Bronchial epithelial cell (primary cell): Measurements from ENCODE around the gene ACE2. TPM values are rescaled to one million over a fixed set of nuclear protein-coding genes. Genes with fewer than 3 reads are reported as not detected.
A peak's percentile ranks its signal among the peaks of the same experiment; 100 is the strongest.
"Not testable (repeated sequence)": the region's sequence is repeated elsewhere in the genome, so short reads cannot be mapped to it uniquely, and the experiment has no call there.

ENCODE experiments used
- DNase-seq: peaks from one replicate; pipeline ENCODE4 v3.0.0-alpha.2; 2010; ENCODE audit warnings: low read depth
- FAIRE-seq: peaks from 2 replicates; lab custom pipeline; 2011; peaks lifted over from hg19 to GRCh38; lab: Jason Lieb, UNC
- H3K27me3 ChIP-seq: 2 replicates; pipeline ENCODE4 v1.5.1; 2011; ENCODE audit warnings: low read length; ENCODE audit not compliant: control insufficient read depth, insufficient read depth
- H3K36me3 ChIP-seq: 2 replicates; pipeline ENCODE4 v1.5.1; 2011; ENCODE audit warnings: low read length; ENCODE audit not compliant: control insufficient read depth, insufficient read depth
- H3K4me3 ChIP-seq: 2 replicates; pipeline ENCODE4 v1.5.1; 2011; ENCODE audit warnings: mild to moderate bottlenecking, low read depth, low read length, control low read depth
- CTCF ChIP-seq: IDR thresholded peaks from 2 replicates; pipeline ENCODE4 v1.5.1; 2011; ENCODE audit warnings: mild to moderate bottlenecking, moderate library complexity, low read length, control low read depth, inconsistent platforms; ENCODE audit not compliant: insufficient read depth, severe bottlenecking
- total RNA-seq: library from RNA; depleted of rRNA; stranded (reverse); fragments of >200 nt; gene quantifications from 2 replicates; pipeline ENCODE4 v1.2.1, GENCODE V29; 2014

ACE2 gene
- total RNA-seq: 1.2 TPM in 1 of 2 replicates, not detected in the other

GRCh38 chrX:15600745-15601144 is at the start of gene ACE2:
Gene ACE2, minus strand, starts transcription at chrX:15600960. Its CDS starts 49 bp downstream, at chrX:15600911.
- Histone ChIP-seq H3K36me3 (no peaks in the 10 kb centered on the region), H3K27me3 (no peaks in the 10 kb centered on the region), H3K4me3 (no peak within 1 kb of the TSS)
- FAIRE-seq (no peak), DNase-seq (no peak)
- TF ChIP-seq CTCF: no peak

GRCh38 chrX:15647510-15647909 is 46.8 kb upstream of the ACE2 start:
- not testable (repeated sequence) for H3K27me3 ChIP-seq, H3K4me3 ChIP-seq, DNase-seq, H3K36me3 ChIP-seq
- peak; percentile 99 for FAIRE-seq

GRCh38 chrX:15646543-15646942 is 45.8 kb upstream of the ACE2 start:
- no peaks in the 10 kb centered on the region for H3K36me3 ChIP-seq
- H3K4me3 ChIP-seq: no peak overlapping the region
- H3K27me3 ChIP-seq: no peaks in the 10 kb centered on the region
- TF ChIP-seq CTCF: no peak
- FAIRE-seq: no peak
- no peak for DNase-seq

GRCh38 chrX:15646031-15646430 is 45.3 kb upstream of the ACE2 start:
- no peak for TF ChIP-seq CTCF
- Histone ChIP-seq H3K4me3 (no peak overlapping the region), H3K27me3 (no peaks in the 10 kb centered on the region), H3K36me3 (no peaks in the 10 kb centered on the region)
- FAIRE-seq: no peak
- no peak for DNase-seq

GRCh38 chrX:15645266-15645665 is 44.5 kb upstream of the ACE2 start:
- TF ChIP-seq CTCF: no peak
- FAIRE-seq: no peak
- H3K36me3 ChIP-seq: no peaks in the 10 kb centered on the region
- no peak for DNase-seq
- no peaks in the 10 kb centered on the region for H3K27me3 ChIP-seq
- no peak overlapping the region for H3K4me3 ChIP-seq

GRCh38 chrX:15644560-15644872 is 43.8 kb upstream of the ACE2 start:
- Histone ChIP-seq H3K4me3 (no peak overlapping the region), H3K36me3 (no peaks in the 10 kb centered on the region), H3K27me3 (no peaks in the 10 kb centered on the region)
- DNase-seq (no peak), FAIRE-seq (no peak)
- TF ChIP-seq CTCF: no peak
